IMR-90 (cell line): ENCODE measurements around the gene NUPR1. TPM values are rescaled to one million over a fixed set of nuclear protein-coding genes. Genes with fewer than 3 reads are reported as not detected.

ENCODE experiments used
- ATAC-seq: fragments of 200-7000 bp; cut with Tn5 transposase; 2 replicates; pipeline ENCODE4 v1.9.1; 2020; ENCODE audit warnings: low read depth, mild to moderate bottlenecking, moderate library complexity
- BruUV-seq: library from RNA; stranded (reverse); fragments of 400-500 nt; replicated peaks from 2 replicates; lab custom pipeline; 2021; lab: Mats Ljungman, UMichigan
- CTCF ChIA-PET: fragments of 300-600 bp; formaldehyde crosslinking; extraction: SDS; loops from one replicate; lab custom pipeline; 2021; ENCODE audit warnings: antibody characterized with exemption; lab: Yijun Ruan, JAX
- POLR2A ChIA-PET: fragments of 300-600 bp; sonication (Branson Sonifier 250); formaldehyde crosslinking; loops from one replicate; lab custom pipeline; 2022; ENCODE audit warnings: antibody characterized with exemption; ENCODE audit not compliant: unreplicated experiment; lab: Charles Lee
- DNase-seq: peaks from one replicate; pipeline ENCODE4 v3.0.0; 2013
- H2AFZ ChIP-seq: replicated peaks from 2 replicates; pipeline ENCODE3; 2013; ENCODE audit warnings: low read length, mild to moderate bottlenecking; ENCODE audit not compliant: poor library complexity
- H2AK5ac ChIP-seq: 2 replicates; pipeline ENCODE4 v1.6.1; 2013; ENCODE audit warnings: low read depth, low read length, inconsistent platforms
- H2AK9ac ChIP-seq: replicated peaks from 2 replicates; pipeline ENCODE3; 2013; ENCODE audit warnings: mild to moderate bottlenecking, low read depth, low read length, moderate library complexity; ENCODE audit not compliant: poor library complexity
- H2BK120ac ChIP-seq: 2 replicates; pipeline ENCODE4 v1.6.1; 2013; ENCODE audit warnings: low read depth, low read length, inconsistent platforms
- H2BK15ac ChIP-seq: 3 replicates; pipeline ENCODE4 v1.6.1; 2013; ENCODE audit warnings: low read depth, low read length, inconsistent platforms
- H2BK20ac ChIP-seq: 2 replicates; pipeline ENCODE4 v1.6.1; 2013; ENCODE audit warnings: low read depth, mild to moderate bottlenecking, inconsistent platforms, low read length, moderate library complexity
- H2BK5ac ChIP-seq: 2 replicates; pipeline ENCODE4 v1.6.1; 2013; ENCODE audit warnings: mild to moderate bottlenecking, low read depth, low read length, inconsistent platforms; ENCODE audit not compliant: poor library complexity, severe bottlenecking
- H3K14ac ChIP-seq: replicated peaks from 2 replicates; pipeline ENCODE4 v1.6.1; 2013; ENCODE audit warnings: low read depth, low read length, inconsistent platforms
- H3K18ac ChIP-seq: 2 replicates; pipeline ENCODE4 v1.6.1; 2013; ENCODE audit warnings: low read depth, low read length, control low read depth
- H3K23ac ChIP-seq: 2 replicates; pipeline ENCODE4 v1.6.1; 2013; ENCODE audit warnings: low read depth, low read length, inconsistent platforms
- H3K27ac ChIP-seq: 2 replicates; pipeline ENCODE4 v1.5.1; 2013; ENCODE audit warnings: mild to moderate bottlenecking, control low read depth, low read length; ENCODE audit not compliant: insufficient read depth
- H3K27me3 ChIP-seq: 2 replicates; pipeline ENCODE4 v1.6.1; 2013; ENCODE audit warnings: low read length; ENCODE audit not compliant: control insufficient read depth, insufficient read depth
- H3K36me3 ChIP-seq: 2 replicates; pipeline ENCODE4 v1.6.1; 2013; ENCODE audit warnings: low read length, mixed read lengths; ENCODE audit not compliant: control insufficient read depth, insufficient read depth
- H3K4ac ChIP-seq: 2 replicates; pipeline ENCODE4 v1.6.1; 2013; ENCODE audit warnings: low read depth, low read length, inconsistent platforms
- H3K4me1 ChIP-seq: 2 replicates; pipeline ENCODE4 v1.6.1; 2013; ENCODE audit warnings: low read length, mixed read lengths; ENCODE audit not compliant: control insufficient read depth, insufficient read depth
- H3K4me2 ChIP-seq: 2 replicates; pipeline ENCODE4 v1.6.1; 2013; ENCODE audit warnings: low read depth, mild to moderate bottlenecking, control low read depth, low read length, moderate library complexity
- H3K4me3 ChIP-seq: 2 replicates; pipeline ENCODE4 v1.5.1; 2013; ENCODE audit warnings: low read depth, mild to moderate bottlenecking, control low read depth, low read length, moderate library complexity; ENCODE audit not compliant: insufficient read depth
- H3K56ac ChIP-seq: 2 replicates; pipeline ENCODE4 v1.6.1; 2013; ENCODE audit warnings: low read length, inconsistent platforms; ENCODE audit not compliant: insufficient read depth; ENCODE audit errors: extremely low read depth
- H3K79me1 ChIP-seq, 2 experiments: 2 replicates each; pipeline ENCODE4 v1.6.1; 2013; ENCODE audit warnings: low read length in 2 of 2, inconsistent platforms in 1 of 2, low read depth in 1 of 2
- H3K9ac ChIP-seq: 2 replicates; pipeline ENCODE4 v1.6.1; 2013; ENCODE audit warnings: low read depth, low read length, control low read depth
- H3K9me1 ChIP-seq: 2 replicates; pipeline ENCODE4 v1.6.1; 2013; ENCODE audit warnings: low read length, inconsistent platforms; ENCODE audit not compliant: insufficient read depth
- H3K9me3 ChIP-seq: 2 replicates; pipeline ENCODE4 v1.6.1; 2013; ENCODE audit warnings: low read length; ENCODE audit not compliant: control insufficient read depth, insufficient read depth
- H4K20me1 ChIP-seq: 2 replicates; pipeline ENCODE4 v1.6.1; 2013; ENCODE audit warnings: low read length, inconsistent platforms; ENCODE audit not compliant: insufficient read depth
- H4K5ac ChIP-seq: 2 replicates; pipeline ENCODE4 v1.6.1; 2013; ENCODE audit warnings: mild to moderate bottlenecking, low read depth, low read length, control low read depth
- H4K8ac ChIP-seq, 2 experiments: 2 replicates each; pipeline ENCODE4 v1.6.1; 2013; ENCODE audit warnings: low read depth in 2 of 2, low read length in 2 of 2, control low read depth in 1 of 2, inconsistent platforms in 1 of 2
- H4K91ac ChIP-seq: 2 replicates; pipeline ENCODE4 v1.6.1; 2013; ENCODE audit warnings: low read depth, low read length, inconsistent platforms; ENCODE audit not compliant: insufficient read depth
- CEBPB ChIP-seq: IDR thresholded peaks from 2 replicates; pipeline ENCODE4 v1.6.1; 2012; ENCODE audit warnings: low read depth, low read length, improper control_type of control experiment
- CHD1 ChIP-seq: IDR thresholded peaks from 2 replicates; pipeline ENCODE4 v1.6.1; 2012; ENCODE audit warnings: low read depth, low read length, improper control_type of control experiment
- FOS ChIP-seq: fragments of 150-350 bp; IDR thresholded peaks from 2 replicates; pipeline ENCODE4 v1.6.1; 2016; ENCODE audit warnings: low read depth, low read length
- MAFK ChIP-seq: IDR thresholded peaks from 2 replicates; pipeline ENCODE4 v1.6.1; 2012; ENCODE audit warnings: low read depth, low read length, improper control_type of control experiment
- MAZ ChIP-seq: IDR thresholded peaks from 2 replicates; pipeline ENCODE4 v1.6.1; 2012; ENCODE audit warnings: low read depth, mild to moderate bottlenecking, low read length, improper control_type of control experiment, moderate library complexity, borderline replicate concordance
- MXI1 ChIP-seq: IDR thresholded peaks from 2 replicates; pipeline ENCODE4 v1.6.1; 2012; ENCODE audit warnings: low read depth, mild to moderate bottlenecking, low read length, moderate library complexity, borderline replicate concordance
- POLR2A ChIP-seq: IDR thresholded peaks from 2 replicates; pipeline ENCODE4 v1.6.1; 2012; ENCODE audit warnings: mild to moderate bottlenecking, low read depth, low read length
- RAD21 ChIP-seq: IDR thresholded peaks from 2 replicates; pipeline ENCODE4 v1.6.1; 2012; ENCODE audit warnings: low read length, improper control_type of control experiment
- RCOR1 ChIP-seq: IDR thresholded peaks from 2 replicates; pipeline ENCODE4 v1.6.1; 2012; ENCODE audit warnings: mild to moderate bottlenecking, low read length, improper control_type of control experiment; ENCODE audit not compliant: insufficient replicate concordance
- RFX5 ChIP-seq: IDR thresholded peaks from 2 replicates; pipeline ENCODE4 v1.8.0; 2012; ENCODE audit warnings: low read depth, mild to moderate bottlenecking, low read length, moderate library complexity
- WGBS, 2 experiments: methylation state at CpG; one replicate each; pipeline versions ENCODE4 v1.1.5 to v1.1.7; 2013; ENCODE audit warnings: missing lambda C conversion rate in 2 of 2; ENCODE audit not compliant: insufficient read length in 1 of 2; ENCODE audit errors: extremely low coverage in 2 of 2; 5-methylcytosine and 5-hydroxymethylcytosine counted together
- dilution Hi-C: fragments of 300-500 bp; cut with HindIII; formaldehyde crosslinking; loops from one replicate; pipeline ENCODE4 v1.14.3; 2018; ENCODE audit warnings: low sequenced_read_pairs; ENCODE audit not compliant: unreplicated experiment
- in situ Hi-C: fragments of 300-500 bp; cut with MboI; formaldehyde crosslinking; loops from 3 replicates; pipeline ENCODE4 v1.14.3; 2019; ENCODE audit warnings: low sequenced_read_pairs, inconsistent platforms, mixed read lengths
- intact Hi-C: fragments of 100-400 bp; cut with micrococcal nuclease; formaldehyde crosslinking; loops from 2 replicates; pipeline ENCODE4 v1.10.0; 2022
- polyA plus RNA-seq, 3 experiments: library from polyadenylated mRNA; depleted of rRNA; stranded (reverse); fragments of >200 nt; gene quantifications; 2 replicates each; pipeline ENCODE4 v1.2.3, GENCODE V29; 2012; ENCODE audit warnings: low replicate concordance in 1 of 3
- total RNA-seq: library from RNA; depleted of rRNA; stranded (reverse); fragments of >200 nt; gene quantifications from 2 replicates; pipeline ENCODE4 v1.2.3, GENCODE V29; 2012
- TF ChIP-seq, protein P1 (sequence below): conservative IDR thresholded peaks from 2 replicates; pipeline ENCODE4 v1.5.1; 2012; ENCODE audit warnings: mild to moderate bottlenecking, low read depth, low read length, improper control_type of control experiment
- TF ChIP-seq, protein P2 (sequence below): fragments of 150-350 bp; IDR thresholded peaks from 2 replicates; pipeline ENCODE4 v1.6.1; 2016; ENCODE audit warnings: low read depth, mild to moderate bottlenecking, low read length, moderate library complexity, borderline replicate concordance
- TF ChIP-seq, protein P3 (sequence below): fragments of 150-350 bp; IDR thresholded peaks from 2 replicates; pipeline ENCODE4 v1.6.1; 2017; ENCODE audit warnings: mild to moderate bottlenecking, antibody characterized with exemption, low read length, low read depth

NUPR1 gene
- total and polyA plus RNA-seq, 2 of the 4 experiments (the other 2 are of a cell fraction) = 10.2 to 27.9 TPM

DNA sequence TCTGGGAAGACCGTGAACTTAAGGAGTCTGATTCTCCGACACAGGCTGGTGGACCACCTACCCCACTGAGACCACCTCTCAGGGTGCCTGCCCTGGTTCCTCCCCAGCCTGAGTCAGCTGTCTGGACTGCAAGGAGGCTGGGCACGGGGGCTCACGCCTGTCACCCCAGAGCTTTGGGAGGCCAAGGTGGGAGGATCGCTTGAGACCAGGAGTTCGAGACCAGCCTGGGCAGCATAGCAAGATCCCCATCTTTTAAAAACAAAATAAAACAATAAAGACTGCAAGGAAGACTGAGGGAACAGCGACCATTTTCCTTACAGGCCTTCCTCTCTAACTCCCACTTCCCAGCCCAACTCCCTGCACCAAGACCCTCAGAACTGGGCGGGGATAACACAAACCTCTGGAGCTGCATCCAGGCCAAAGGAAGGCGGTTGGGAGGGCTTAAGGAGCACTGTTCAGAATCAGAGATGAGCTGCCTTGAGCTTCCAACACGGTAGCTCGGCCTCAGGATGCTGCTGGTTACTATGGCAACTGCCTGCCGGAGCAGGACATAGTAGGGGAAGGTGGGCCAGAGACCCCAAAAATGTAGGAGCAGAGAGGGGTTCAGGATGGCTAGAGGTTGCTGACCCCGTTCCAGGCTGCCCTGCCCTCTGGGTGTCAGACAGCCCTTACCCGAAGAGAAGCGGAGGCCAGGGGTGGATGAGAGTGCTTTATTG, 40.0 kb downstream of the NUPR1 start:
- Histone ChIP-seq H3K9me3 (no peaks in the 10 kb centered on the region), H3K27me3 (peaks cover 33% of the 10 kb centered on the region), H3K4ac (no peak overlapping the region), H3K4me3 (no peak overlapping the region), H3K18ac (no peak overlapping the region), H3K36me3 (no peaks in the 10 kb centered on the region), H4K5ac (no peak overlapping the region), H3K56ac (no peak overlapping the region), H2BK5ac (no peak overlapping the region), H2BK15ac (no peak overlapping the region), H3K4me2 (no peak overlapping the region), H3K27ac (no peak overlapping the region), H3K23ac (no peak overlapping the region), H4K20me1 (no peaks in the 10 kb centered on the region), H4K8ac (no peak overlapping the region), H3K9ac (no peak overlapping the region), H2AK9ac (no peak overlapping the region), H3K9me1 (peaks cover 4% of the 10 kb centered on the region; the same call in 1 of the 2 replicates), H2AK5ac (no peak overlapping the region), H2BK120ac (no peak overlapping the region), H2AFZ (no peak overlapping the region), H3K4me1 (no peaks in the 10 kb centered on the region), H4K91ac (no peak overlapping the region), H2BK20ac (no peak overlapping the region), H3K14ac (no peak overlapping the region), H3K79me1 (no peaks in the 10 kb centered on the region)
- DNase-seq = no peak
- in situ Hi-C loops (no loop called here), intact Hi-C loops (no loop called here), dilution Hi-C loops (no loop called here)
- no TSS peak for BruUV-seq
- TF ChIP-seq, protein P1, sequence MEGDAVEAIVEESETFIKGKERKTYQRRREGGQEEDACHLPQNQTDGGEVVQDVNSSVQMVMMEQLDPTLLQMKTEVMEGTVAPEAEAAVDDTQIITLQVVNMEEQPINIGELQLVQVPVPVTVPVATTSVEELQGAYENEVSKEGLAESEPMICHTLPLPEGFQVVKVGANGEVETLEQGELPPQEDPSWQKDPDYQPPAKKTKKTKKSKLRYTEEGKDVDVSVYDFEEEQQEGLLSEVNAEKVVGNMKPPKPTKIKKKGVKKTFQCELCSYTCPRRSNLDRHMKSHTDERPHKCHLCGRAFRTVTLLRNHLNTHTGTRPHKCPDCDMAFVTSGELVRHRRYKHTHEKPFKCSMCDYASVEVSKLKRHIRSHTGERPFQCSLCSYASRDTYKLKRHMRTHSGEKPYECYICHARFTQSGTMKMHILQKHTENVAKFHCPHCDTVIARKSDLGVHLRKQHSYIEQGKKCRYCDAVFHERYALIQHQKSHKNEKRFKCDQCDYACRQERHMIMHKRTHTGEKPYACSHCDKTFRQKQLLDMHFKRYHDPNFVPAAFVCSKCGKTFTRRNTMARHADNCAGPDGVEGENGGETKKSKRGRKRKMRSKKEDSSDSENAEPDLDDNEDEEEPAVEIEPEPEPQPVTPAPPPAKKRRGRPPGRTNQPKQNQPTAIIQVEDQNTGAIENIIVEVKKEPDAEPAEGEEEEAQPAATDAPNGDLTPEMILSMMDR = no peak
- no peak for TF ChIP-seq CEBPB
- TF ChIP-seq, protein P2, sequence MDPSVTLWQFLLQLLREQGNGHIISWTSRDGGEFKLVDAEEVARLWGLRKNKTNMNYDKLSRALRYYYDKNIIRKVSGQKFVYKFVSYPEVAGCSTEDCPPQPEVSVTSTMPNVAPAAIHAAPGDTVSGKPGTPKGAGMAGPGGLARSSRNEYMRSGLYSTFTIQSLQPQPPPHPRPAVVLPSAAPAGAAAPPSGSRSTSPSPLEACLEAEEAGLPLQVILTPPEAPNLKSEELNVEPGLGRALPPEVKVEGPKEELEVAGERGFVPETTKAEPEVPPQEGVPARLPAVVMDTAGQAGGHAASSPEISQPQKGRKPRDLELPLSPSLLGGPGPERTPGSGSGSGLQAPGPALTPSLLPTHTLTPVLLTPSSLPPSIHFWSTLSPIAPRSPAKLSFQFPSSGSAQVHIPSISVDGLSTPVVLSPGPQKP = no peak
- no peak for TF ChIP-seq MXI1
- no peak for TF ChIP-seq MAZ
- TF ChIP-seq, protein P3, sequence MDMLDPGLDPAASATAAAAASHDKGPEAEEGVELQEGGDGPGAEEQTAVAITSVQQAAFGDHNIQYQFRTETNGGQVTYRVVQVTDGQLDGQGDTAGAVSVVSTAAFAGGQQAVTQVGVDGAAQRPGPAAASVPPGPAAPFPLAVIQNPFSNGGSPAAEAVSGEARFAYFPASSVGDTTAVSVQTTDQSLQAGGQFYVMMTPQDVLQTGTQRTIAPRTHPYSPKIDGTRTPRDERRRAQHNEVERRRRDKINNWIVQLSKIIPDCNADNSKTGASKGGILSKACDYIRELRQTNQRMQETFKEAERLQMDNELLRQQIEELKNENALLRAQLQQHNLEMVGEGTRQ = no peak
- no peak for TF ChIP-seq CHD1
- TF ChIP-seq MAFK = no peak
- no peak for TF ChIP-seq POLR2A
- no peak for TF ChIP-seq RFX5
- TF ChIP-seq FOS = no peak
- no peak for TF ChIP-seq RAD21
- no peak for TF ChIP-seq RCOR1
- ChIA-PET CTCF (no interaction called here), POLR2A (no interaction called here)
- WGBS, 2 experiments = 46% methylated on average over 3 of the region's 15 CpGs; no CpG with 5 or more reads in 1 of the 2 experiments
- no peak for ATAC-seq
